HG02588 (cell line): ENCODE results near the gene SSBP3.
A peak's percentile ranks its signal among the peaks of the same experiment; 100 is the strongest.

Source experiments
- ATAC-seq: cut with Tn5 transposase; IDR thresholded peaks from one replicate; pipeline ENCODE4 v1.9.1; 2021; ENCODE audit warnings: mild to moderate bottlenecking, moderate library complexity; ENCODE audit not compliant: unreplicated experiment

SSBP3 gene

DNA sequence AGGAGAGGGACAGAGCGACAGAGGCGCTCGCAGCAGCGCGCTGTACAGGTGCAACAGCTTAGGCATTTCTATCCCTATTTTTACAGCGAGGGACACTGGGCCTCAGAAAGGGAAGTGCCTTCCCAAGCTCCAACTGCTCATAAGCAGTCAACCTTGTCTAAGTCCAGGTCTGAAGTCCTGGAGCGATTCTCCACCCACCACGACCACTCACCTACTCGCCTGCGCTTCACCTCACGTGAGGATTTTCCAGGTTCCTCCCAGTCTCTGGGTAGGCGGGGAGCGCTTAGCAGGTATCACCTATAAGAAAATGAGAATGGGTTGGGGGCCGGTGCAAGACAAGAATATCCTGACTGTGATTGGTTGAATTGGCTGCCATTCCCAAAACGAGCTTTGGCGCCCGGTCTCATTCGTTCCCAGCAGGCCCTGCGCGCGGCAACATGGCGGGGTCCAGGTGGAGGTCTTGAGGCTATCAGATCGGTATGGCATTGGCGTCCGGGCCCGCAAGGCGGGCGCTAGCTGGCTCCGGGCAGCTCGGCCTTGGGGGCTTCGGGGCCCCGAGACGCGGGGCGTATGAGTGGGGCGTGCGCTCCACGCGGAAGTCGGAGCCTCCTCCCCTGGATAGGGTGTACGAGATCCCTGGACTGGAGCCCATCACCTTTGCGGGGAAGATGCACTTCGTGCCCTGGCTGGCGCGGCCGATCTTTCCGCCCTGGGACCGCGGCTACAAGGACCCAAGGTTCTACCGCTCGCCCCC is 206.3 kb downstream of the SSBP3 start, which contains the start of the genes CYB5RL and MRPL37:
Gene CYB5RL (minus strand): TSS at position 266 of the 754 bp plus-strand sequence. CDS start 4,414 bp downstream, outside the sequence.
Gene MRPL37 (plus strand): TSS at position 403 of the 754 bp plus-strand sequence. CDS start 77 bp downstream, at position 480.
- peak; percentile 97 for ATAC-seq

DNA sequence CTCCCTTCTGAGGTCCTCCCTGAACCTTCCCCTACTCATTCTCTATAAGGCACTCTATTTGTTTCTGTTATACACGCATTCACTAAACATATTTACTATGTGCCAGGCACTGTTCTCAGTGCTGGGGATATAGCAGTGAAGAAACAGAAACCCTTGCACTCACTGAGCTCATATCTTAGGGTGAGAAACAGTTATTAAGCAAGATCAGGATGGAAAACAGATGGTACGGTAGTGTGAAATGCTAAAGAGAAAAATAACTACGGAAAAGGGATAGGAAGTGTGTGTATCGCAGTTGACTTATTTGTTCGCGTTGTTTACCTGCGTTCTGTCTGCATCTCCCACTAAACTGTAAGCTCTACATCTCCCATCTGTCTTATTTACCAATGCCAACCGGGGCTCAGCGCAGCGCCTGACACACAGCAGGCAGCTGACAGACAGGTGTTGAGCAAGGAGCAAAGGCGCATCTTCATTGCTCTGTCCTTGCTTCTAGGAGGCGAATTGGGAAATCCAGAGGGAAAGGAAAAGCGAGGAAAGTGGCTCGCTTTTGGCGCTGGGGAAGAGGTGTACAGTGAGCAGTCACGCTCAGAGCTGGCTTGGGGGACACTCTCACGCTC is 206.9 kb downstream of the SSBP3 start:
- no peak for ATAC-seq

DNA sequence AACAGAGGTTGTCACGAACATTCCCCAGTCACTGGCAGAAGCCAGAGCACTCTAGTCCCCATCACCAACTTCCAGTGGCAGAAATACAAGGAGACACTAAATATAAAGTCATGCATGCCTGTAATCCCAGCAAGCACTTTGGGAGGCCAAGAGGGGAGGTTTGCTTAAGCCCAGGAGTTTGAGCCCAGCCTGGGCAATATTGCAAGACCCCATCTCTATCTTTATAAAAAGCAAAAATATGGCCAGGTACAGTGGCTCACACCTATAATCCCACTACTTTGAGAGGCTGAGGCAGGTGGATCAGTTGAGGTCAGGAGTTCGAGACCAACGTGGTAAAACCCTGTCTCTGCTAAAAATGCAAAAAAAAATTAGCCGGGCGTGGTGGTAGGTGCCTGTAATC is 212.7 kb downstream of the SSBP3 start:
- ATAC-seq: no peak

DNA sequence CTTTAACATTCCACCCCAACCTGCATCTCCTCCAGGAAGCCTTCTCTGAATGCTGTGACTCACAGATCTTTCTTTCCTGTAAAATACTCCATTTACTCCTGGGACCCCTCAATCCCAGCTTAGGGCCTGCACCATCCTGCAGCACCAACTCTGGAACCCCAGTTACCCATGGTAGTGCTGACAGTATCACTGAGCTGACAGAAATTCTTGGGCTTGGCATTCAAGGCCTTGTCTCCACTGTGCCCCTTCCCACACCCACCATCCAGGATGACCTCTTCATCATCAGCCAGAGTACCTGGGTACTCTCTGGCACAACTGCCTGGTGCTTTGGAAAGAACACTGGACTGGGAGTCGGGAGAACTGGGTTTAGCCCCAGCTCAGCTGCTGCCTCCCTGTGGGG is 214.7 kb downstream of the SSBP3 start:
- ATAC-seq: no peak

- no peak for ATAC-seq
Measured at GRCh38 chr1:54190526-54190925, 215.7 kb downstream of the SSBP3 start.

DNA sequence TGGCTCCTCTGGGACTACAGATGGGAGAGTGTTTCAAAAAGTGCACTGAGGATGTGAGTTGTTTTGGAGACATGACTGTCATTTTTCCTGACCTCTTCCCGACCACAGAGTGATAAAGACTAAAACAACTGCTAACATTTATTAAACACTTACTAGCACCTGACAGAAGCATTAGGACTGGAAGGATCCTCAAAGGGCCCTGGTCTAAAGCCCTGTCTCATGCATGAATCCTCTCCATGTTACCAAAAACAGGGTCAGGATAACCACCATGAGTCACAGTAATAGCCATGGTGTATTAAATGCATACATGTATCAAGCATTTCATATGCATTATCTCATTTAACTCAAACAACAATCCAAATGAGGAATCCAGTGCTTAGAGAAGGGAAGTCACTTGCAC is 217.9 kb downstream of the SSBP3 start:
- no peak for ATAC-seq

GRCh38 chr1:54186056-54186455 is 220.1 kb downstream of the SSBP3 start:
- ATAC-seq: no peak

- ATAC-seq: no peak
Measured at GRCh38 chr1:54180701-54181360, 225.4 kb downstream of the SSBP3 start.

DNA sequence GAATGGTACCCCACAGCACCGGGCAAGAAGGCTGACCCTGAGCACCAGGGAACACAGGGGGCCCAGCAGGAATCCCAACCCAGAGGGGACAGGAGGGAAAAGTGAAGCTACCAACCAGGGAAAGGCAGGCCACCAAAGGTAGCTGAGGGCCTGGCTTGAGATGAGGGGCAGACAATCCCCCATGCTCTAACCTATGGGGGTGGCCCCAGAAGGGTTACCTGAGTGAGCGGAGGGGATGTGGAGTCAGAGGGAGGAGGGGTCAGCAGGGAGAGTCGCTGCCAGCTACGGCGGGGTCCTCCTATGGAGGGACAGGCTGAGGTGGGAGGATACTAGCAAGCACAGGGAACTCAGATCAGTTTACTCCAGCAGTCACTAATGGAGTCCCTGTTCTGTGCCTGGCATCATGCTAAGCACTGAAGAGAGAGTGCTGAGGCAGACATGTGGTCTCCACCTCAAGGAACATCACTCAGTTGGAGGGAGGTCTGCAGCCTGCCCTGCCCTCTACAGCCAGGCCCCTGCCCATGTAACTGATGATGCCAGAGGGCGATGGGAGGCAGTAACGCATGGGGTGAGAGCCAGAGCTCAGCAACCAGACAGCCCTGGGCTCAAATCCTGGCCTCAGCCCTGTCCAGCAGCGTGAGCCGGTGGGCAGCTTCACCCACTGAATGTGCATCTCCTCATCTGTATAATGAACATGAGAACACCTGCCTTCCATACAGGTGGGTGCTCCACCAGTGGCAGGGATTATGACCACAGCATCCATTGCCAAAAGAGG is 227.7 kb downstream of the SSBP3 start:
- ATAC-seq: no peak

GRCh38 chr1:54177726-54178125 is 228.5 kb downstream of the SSBP3 start:
- ATAC-seq: no peak

DNA sequence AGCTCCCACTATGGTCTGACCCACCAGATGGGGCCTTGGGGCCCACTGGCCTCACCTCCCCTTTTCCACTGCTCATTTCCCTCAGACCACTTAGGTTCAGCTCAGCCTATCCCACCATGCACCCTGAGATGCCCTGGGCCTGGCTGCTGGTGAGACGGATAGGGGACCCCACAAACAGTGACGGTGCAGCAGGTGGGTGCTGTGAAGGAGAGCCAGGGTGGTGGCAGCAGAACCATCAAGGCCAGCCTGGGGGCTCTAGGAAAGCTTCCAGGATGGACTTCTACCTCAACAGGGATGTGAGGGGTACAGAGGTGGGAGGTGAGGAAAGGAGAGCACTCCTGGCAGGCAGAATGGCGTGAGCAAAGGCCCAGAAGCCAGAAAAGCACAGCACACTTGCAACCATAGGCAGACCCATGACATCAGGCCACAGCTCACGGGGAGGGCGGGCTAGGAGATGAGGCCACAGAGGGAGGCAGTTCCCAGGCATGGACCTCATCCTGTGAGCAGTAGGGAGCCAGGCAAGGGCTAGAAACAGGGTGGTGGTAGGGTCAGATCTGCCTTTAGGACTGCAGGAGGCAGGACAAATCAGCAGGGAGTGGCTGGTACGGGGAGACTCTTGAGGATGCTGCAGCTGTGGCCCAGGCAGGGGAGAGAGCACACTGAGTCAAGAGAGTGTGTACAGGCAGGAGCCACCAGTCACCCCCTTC is 229.4 kb downstream of the SSBP3 start:
- ATAC-seq: no peak
